ENCODE measurements around the gene NDUFS8.
A peak's percentile ranks its signal among the peaks of the same experiment; 100 is the strongest.

Gene NDUFS8

DNA sequence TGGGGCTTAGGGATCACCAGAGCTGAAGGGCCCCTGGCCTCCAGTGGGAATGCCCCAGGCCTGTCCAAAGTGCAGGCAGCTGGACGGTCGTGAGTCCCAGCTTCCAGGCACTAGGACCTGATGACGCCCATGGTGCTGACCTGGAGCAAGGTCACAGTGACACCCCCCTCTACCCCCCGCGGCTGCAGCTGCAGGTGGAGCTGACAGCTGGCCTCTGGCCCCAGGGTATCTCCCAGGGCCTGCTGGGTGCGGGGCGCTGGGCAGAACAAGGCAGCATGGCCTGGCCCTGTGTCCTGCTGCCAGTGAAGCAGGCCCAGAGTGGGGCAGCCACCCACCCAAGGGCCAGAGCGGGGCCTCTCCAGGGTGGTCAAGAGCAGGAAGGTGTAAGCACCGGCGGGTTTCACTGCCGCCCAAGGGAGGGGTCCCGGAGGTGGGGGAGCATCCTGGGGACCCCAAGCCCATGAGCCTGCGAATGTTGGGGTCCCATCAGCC, 7.8 kb downstream of the NDUFS8 start:
- DNase-seq = no peak

- peak; percentile 89 for DNase-seq
Observed at GRCh38 chr11:68038718-68039525, 8.4 kb downstream of the NDUFS8 start, which contains the start of gene TCIRG1. Gene TCIRG1 (plus strand): TSS chr11:68039025. CDS start chr11:68041272, 2,247 bp downstream.

- no peak for DNase-seq
Observed at GRCh38 chr11:68039526-68040086, 9.1 kb downstream of the NDUFS8 start.

DNA sequence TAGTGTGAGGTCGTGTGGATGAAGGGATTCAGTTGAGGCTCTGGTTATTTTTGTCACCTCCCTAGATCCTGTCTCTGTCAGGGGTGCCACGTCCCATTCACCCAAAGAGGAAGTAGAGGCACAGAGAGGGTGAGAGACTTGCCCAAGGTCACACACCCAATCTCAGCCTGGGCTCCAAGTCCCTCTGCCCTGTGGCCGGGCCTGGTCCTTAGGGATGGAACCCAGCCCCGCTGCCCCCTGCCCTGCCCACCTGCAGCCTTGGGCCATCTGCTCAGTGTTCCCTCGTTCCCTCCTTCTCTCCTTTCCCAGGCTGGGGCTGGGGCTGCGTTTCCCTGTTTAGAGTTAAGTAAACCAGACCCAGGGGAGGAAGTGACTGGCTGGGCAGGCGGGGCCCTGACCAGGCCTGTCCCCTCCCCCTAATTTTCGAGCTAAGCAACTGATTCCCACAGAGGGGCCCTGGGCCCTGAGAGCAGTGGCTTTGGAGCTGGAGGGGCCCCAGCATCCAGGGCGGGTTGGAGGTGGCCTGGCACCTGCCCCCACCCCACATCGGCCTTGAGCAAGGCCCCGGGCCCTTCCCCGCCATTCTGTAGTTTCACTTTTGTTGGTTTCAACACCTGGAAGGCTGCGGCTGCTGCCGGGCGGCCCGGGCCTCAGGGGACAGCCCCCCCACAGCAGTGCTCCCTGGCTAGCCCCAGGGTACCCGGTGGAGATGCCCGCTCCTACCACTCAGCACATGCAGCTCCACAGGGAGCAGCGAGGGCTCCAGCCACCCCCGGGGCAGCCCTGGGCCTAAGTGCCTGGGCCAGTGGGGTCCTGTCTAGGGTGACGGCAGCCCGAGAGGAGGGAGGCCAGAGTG, 9.8 kb downstream of the NDUFS8 start:
- DNase-seq = peak; percentile 80

DNA sequence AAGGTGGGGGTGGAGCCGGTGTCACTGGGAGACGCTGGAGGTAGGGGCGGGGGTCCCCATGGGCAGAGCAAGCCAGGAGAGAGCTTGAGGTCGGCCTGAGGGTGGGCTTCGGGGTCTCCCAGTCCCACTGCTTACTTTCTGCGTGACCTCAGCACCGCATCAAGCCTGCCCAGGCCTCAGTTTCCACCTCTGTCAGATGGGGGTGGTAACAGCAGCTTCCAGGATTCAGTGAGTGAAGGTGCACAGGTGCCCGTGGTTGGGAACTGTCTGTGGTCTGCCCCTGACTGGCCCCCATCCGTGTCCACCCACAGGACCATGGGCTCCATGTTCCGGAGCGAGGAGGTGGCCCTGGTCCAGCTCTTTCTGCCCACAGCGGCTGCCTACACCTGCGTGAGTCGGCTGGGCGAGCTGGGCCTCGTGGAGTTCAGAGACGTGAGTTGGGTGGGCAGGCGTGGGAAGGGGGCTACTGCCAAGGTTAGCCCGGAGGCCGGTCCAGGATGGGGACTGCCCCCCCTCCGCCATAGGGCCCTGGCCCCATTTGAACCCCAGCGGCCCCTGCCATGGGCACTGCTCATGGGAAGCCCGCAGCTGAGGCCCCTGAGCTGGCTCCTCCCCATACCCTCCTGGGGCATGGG, 10.6 kb downstream of the NDUFS8 start:
- no peak for DNase-seq

GRCh38 chr11:68041617-68042218, 11.2 kb downstream of the NDUFS8 start:
- DNase-seq = no peak

GRCh38 chr11:68042219-68043028, 11.9 kb downstream of the NDUFS8 start:
- no peak for DNase-seq

DNA sequence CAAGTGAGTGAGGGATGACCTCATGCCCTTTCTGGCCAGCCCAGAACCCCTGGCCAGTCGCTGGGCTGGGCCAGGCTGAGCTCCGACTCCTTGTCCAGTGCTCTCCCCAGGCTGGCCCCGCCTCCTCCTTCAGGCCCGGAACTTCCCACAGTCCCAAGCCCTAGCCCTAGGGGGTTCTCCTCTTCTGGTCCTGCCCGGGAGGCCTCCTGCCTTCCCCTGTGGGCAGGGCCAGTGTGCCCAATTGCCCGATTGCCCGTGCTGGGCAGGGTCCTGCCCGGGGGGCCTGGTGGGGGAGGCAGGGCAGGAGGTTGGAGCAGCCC, 12.5 kb downstream of the NDUFS8 start:
- DNase-seq = no peak

- peak; percentile 62 for DNase-seq
Observed at GRCh38 chr11:68043349-68044144, 13.1 kb downstream of the NDUFS8 start.

DNA sequence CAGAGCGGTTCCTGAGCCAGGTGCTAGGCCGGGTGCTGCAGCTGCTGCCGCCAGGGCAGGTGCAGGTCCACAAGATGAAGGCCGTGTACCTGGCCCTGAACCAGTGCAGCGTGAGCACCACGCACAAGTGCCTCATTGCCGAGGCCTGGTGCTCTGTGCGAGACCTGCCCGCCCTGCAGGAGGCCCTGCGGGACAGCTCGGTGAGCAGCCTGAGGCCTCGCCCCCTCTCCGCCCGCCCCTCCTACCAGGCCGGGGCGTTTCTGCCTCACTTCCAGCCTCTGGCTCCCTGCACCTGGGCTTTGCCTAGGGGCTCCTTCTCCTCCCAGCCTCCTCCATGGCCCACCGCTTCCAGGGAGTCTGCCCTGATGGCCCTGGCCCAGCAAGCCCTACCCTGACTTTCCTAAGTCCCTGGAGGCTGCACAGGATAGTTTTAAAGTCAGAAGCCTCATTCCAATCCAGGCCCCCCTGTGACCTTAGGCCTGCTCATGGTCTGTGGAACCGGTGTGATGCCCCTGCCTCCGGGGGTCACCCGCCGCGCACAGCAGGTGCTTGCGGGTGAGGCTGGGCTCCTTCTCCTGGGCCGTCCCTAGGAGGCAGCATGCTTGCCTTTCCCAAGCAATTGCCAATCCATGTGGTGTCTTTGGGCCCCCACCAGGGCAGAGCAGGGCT, 13.8 kb downstream of the NDUFS8 start:
- DNase-seq = no peak

DNA sequence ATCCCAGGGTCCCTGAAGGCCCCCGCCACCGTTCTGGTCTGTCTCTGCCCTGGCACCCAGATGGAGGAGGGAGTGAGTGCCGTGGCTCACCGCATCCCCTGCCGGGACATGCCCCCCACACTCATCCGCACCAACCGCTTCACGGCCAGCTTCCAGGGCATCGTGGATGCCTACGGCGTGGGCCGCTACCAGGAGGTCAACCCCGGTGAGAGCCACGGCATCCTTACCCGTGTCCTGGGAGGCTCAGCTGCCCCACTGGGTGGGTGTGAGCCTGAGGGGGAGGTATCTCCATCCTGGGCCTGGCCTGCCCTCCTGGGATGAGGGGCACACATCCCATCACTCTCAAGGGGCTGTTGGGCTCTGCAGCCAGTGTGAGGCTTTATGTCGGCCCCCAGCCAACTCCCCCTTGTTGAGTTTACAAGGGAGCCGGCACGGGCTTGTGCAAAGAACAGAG, 14.4 kb downstream of the NDUFS8 start:
- no peak for DNase-seq

DNA sequence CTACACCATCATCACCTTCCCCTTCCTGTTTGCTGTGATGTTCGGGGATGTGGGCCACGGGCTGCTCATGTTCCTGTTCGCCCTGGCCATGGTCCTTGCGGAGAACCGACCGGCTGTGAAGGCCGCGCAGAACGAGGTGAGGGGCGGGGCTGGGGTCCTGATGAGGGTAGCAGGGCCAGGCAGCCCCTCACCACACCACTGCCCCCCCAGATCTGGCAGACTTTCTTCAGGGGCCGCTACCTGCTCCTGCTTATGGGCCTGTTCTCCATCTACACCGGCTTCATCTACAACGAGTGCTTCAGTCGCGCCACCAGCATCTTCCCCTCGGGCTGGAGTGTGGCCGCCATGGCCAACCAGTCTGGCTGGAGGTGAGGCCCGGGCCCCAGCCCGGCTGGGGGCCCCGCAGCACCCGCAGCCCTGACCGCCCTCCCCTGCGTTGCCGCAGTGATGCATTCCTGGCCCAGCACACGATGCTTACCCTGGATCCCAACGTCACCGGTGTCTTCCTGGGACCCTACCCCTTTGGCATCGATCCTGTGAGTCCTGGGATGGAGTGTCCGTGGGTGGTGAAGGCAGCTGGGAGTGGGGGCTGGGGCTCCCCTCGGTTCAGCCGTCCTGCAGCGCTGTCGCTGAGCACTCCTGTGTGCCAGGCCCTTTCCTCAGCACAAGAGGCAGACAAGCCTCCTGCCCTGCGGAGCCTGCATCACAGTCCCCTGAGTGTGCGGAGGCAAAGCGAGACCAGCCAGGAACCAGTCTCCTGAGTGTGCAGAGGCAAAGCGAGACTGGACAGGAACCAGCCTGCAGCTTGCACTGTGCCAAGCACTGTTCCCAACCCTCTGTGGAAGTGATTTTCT, 17.2 kb downstream of the NDUFS8 start:
- no peak for DNase-seq

DNA sequence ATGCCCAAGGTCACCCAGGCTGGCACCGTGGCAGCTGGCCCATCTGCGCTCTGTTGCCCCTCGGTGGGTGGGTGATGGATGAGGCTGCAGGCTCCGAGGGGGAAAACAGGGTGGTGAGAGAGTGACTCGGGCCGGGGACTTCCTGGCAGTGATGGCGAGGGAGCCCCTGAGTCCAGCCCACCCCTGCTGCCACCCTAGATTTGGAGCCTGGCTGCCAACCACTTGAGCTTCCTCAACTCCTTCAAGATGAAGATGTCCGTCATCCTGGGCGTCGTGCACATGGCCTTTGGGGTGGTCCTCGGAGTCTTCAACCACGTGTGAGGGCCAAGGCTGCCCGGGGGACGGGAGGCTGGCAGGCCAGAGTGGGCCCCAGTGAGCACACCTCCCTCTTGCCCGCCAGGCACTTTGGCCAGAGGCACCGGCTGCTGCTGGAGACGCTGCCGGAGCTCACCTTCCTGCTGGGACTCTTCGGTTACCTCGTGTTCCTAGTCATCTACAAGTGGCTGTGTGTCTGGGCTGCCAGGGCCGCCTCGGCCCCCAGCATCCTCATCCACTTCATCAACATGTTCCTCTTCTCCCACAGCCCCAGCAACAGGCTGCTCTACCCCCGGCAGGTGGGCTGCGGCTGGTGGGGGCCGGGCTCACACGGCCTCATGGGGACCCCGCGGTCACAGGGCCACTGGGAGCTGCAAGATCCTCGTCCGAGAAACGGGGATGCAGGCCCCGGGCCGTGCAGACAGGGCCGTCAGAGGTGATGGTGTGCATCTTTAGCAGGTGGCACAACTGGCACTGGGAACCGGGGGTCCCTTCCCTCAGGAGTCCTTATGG, 18.4 kb downstream of the NDUFS8 start:
- no peak for DNase-seq

DNA sequence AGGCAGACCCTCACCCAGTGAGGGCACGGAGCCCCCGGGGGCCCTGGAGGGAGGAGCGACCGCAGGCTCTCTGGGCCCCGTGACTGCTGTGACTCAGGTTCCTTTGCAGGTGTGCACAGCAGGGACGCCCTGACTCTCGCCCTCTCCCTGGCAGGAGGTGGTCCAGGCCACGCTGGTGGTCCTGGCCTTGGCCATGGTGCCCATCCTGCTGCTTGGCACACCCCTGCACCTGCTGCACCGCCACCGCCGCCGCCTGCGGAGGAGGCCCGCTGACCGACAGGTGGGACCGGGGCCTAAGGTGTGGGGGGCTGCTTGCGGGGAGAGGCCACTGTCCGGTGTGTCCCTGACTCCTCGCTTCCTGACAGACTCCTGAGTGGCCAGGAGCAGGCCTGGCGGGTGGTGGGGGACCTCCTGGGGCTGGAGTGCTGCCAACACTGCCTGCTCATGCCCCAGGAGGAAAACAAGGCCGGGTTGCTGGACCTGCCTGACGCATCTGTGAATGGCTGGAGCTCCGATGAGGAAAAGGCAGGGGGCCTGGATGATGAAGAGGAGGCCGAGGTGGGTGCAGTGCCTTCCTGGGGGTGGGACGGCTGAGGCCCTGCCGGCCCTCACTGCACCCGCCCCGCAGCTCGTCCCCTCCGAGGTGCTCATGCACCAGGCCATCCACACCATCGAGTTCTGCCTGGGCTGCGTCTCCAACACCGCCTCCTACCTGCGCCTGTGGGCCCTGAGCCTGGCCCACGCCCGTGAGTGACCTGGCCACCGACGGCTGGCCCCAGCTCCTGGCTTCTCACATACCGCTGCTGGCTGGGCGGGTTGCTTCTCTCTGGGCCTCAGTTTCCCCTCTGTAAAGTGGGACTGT, 19.3 kb downstream of the NDUFS8 start:
- DNase-seq = no peak

DNA sequence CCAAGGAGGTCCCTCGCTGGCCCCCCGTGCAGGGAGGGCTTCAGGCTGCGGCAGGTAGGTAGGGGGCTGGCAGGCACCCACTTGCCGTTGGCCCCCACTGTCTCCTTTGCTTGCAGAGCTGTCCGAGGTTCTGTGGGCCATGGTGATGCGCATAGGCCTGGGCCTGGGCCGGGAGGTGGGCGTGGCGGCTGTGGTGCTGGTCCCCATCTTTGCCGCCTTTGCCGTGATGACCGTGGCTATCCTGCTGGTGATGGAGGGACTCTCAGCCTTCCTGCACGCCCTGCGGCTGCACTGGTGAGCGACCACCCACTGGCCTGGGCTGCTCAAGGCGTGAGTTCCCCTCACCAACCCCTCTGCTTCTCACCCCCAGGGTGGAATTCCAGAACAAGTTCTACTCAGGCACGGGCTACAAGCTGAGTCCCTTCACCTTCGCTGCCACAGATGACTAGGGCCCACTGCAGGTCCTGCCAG, 19.9 kb downstream of the NDUFS8 start:
- no peak for DNase-seq

- no peak for DNase-seq
Observed at GRCh38 chr11:68051191-68052136, 21.0 kb downstream of the NDUFS8 start.
